ENCODE data around the gene SYTL3.

DNA sequence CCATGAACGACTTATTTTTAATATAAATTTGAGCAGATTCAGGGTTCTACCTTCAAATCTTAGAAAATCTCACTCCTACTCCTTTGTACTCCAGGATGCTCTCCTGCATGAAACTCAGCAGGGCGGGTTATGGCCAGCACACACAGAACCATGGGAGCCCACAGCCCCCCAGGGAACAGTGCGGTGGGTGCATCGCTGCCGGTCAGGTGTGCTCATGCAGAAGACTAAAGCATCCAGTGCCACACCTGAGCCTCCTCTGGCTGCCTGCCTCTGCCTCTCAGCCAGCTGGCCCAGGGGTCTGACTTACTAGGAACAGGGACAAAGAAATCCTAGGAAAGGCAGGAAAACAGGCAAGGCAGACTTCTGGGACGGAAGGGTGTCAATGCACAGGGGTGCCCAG is 137.5 kb downstream of the SYTL3 start:
- TF ChIP-seq CTCF (IDR thresholded peaks at IDR 0.05) = no peak
- TF ChIP-seq EZH2 (IDR thresholded peaks at IDR 0.05; ENCODE audit: borderline replicate concordance, insufficient read depth, low read depth, low read length, poor library complexity, severe bottlenecking) = no peak

All from B cell (primary cell).